HG03378 (cell line): ENCODE measurements around the gene IREB2.
"Not testable (repeated sequence)": the region's sequence is repeated elsewhere in the genome, so short reads cannot be mapped to it uniquely, and the experiment has no call there.

Experiments used
- ATAC-seq: cut with Tn5 transposase; IDR thresholded peaks from one replicate; pipeline ENCODE4 v1.9.1; 2021; ENCODE audit warnings: mild to moderate bottlenecking, moderate library complexity; ENCODE audit not compliant: unreplicated experiment

The IREB2 gene, protein sequence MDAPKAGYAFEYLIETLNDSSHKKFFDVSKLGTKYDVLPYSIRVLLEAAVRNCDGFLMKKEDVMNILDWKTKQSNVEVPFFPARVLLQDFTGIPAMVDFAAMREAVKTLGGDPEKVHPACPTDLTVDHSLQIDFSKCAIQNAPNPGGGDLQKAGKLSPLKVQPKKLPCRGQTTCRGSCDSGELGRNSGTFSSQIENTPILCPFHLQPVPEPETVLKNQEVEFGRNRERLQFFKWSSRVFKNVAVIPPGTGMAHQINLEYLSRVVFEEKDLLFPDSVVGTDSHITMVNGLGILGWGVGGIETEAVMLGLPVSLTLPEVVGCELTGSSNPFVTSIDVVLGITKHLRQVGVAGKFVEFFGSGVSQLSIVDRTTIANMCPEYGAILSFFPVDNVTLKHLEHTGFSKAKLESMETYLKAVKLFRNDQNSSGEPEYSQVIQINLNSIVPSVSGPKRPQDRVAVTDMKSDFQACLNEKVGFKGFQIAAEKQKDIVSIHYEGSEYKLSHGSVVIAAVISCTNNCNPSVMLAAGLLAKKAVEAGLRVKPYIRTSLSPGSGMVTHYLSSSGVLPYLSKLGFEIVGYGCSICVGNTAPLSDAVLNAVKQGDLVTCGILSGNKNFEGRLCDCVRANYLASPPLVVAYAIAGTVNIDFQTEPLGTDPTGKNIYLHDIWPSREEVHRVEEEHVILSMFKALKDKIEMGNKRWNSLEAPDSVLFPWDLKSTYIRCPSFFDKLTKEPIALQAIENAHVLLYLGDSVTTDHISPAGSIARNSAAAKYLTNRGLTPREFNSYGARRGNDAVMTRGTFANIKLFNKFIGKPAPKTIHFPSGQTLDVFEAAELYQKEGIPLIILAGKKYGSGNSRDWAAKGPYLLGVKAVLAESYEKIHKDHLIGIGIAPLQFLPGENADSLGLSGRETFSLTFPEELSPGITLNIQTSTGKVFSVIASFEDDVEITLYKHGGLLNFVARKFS

DNA sequence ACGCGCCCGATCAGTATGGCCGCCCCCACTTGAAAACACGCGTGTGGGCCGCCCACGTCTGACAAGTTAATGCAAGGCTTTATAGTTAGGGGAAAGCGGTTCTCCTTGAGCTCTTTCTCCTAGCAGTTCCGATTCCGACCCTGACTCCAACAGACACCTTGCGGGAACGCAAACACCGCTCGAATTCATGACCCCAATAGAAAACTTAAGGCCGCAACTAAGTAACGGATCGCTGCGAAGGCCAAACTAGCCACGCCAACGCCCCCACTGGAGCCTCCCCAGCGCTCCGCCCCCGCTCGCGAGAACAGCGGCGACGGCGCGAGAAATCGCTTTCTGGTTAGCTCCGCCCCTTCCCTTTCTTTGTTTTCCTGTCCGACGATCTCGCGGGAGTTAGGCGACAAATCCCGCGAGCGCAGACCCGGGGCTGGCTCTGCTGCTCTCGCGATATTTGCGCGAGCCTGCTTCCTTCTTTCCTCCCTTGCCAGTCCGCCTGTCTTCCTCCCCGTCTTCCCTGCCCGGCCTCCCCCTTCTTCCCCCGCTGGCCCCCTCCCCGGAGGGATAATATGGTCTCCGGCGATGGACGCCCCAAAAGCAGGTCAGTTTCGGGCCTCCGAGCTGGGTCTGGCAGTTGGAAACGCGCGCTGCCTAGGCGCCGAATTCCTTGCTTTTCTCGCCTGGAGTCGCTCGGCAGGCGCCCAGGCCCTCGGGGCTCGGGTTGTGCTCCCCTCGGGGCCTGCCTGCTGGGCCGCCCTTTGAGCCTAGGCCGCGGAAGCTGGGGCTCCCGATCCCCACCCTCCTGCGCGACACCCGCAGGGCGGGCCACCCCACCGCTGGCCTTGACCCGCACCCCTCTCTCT, at the start of gene IREB2:
IREB2 (plus strand) TSS at position 455 of the 857 bp plus-strand sequence; CDS start at position 577, 122 bp downstream.
- ATAC-seq, result peak; percentile 79

DNA sequence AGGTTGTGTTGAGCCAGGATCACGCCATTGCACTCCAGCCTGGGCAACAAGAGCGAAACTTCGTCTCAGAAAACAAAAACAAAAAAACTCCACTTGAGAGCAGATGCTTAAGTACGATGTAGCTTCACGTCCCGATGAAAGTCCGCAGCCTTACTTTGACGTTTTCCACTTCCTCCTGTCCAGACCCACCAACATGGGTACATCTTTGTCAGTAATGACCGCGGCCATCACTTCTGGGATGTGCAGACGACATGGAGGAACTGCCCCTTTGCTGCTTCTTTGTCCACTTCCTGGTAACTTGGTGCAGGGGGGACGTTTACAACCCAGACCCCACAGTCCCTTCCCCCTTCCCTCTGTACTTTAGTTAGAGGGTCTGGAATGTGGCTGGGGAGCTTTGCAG, 49.2 kb upstream of the IREB2 start:
- ATAC-seq, result no peak

DNA sequence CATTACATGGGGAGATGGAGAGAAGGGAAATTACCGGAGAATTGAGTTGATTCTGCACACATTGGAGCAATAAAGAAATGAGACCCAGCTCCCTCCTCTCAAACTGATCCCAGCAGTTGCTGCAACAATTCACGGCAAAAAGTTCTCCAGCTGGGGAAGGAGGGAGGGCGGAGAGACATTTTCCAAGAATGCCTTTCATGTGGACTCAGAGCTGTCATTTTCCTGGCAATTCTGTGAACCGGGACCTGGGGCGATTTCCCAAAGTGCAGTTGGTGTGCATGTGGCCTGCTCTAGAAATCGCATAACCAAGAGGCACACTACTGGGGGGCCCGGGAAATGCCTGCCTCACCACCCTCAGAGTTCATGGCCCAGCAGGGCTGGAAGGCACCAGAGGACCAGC, 48.7 kb upstream of the IREB2 start:
- ATAC-seq, result no peak

DNA sequence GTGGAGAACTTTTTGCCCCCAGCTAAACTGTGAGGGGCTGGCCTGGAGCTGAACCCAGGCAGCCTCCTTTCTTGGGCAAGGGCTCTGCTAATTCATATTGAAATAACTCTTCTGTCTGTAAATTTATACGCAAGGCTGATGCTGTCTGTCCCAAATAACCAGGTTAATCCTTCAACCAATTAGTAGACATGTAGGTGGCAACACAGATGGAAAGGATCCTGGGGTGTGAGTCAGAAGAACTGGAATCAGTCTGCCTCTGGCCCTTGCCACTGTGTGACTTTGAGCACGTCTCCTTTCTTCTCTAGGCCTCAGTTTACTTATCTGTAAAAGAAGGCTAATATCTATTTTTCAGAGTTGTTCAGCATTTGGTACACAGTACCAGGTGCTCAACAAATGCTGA, 48.3 kb upstream of the IREB2 start:
- no peak for ATAC-seq

DNA sequence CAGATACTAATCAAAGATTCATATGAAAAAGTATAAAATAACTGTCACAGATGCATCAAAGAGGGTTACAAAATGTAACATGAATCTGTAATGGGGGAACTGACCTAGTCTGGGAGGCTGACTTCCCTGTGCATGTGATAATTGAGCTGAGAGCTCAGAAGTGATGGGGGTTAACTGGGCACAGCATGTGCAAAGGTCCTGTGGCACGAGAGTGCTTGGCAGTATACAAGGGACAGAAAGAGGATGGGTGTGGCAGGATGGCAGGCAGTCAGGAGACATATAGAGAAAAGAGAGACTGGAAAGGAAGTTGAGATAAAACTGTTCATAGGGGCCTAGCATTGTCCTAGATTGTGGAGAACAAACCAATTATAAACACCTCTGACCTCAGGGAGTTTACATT, 47.8 kb upstream of the IREB2 start:
- no peak for ATAC-seq

DNA sequence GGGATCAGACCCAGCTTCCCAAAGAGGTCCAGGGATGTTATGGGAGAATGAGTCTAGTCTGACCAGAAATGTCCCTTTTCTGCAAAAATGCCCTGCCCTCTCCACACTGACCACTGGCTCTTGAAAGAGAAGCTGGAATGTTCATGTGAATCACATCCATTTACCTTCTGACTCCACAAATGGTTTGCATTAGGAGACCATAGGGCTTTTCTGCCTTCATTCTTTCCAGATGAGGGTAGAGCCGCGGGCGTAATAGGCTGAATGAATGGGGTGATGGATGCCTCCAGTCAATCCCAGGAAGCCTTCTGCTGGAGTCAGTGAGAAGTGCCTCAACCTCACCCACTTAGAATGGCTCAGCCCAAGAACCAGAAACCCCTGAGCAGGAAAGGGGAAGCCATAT, 47.2 kb upstream of the IREB2 start:
- ATAC-seq, result no peak

DNA sequence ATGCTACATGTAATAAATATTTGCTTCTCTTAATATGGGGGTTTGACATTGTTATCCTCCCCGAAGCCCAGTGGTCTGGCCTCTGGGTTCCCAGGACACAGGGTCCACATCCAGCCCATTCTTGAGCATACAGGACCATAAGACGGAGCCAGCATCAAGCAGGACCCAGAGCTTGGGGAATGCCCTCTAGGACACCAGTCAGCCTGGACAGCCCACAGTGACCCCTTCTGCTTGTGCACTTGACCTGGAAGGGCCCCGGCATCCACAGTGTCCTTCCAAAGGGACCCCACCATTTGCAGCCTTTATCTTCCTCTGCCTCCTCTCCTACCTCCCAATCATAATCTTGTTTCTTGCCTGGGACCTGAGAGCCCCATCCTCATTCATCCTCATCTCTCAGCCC, 46.2 kb upstream of the IREB2 start:
- ATAC-seq, result no peak

DNA sequence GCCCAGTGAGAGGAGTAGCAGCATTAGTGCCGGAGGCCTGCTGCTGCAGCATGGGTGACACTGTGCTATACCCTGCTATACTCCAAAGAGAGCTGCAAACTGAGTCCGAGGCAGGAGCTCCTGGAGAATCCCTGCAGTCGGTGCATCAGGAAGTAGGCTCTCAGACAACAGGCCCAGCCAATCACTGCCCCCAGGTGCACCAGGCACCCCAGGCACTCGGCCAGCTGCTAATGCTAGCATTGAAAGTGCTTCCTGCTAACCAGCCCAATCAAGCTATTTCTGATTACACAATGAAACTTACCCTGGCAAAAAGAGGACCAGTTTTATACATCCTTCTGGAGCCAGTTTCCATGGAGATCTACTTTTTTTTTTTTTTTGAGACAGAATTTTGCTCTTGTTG, 45.6 kb upstream of the IREB2 start:
- ATAC-seq, result no peak

DNA sequence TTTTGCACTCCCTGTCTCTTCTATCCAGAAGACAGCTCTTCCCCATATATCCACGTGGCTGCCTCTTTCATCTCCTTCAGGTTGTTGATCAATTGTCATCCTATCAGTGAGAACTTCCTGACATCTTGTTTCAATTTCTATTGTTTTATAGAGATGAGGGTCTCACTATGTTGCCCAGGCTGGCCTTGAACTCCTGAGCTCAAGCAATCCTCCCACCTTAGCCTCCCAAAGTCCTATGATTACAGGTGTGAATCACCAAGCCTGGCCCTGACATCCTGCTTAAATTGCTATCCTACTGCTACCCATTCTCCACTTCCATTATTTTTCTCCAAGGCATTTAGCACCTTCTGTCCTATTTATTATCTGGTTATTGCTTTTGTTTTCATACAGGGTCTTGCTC, 44.9 kb upstream of the IREB2 start:
- no peak for ATAC-seq

DNA sequence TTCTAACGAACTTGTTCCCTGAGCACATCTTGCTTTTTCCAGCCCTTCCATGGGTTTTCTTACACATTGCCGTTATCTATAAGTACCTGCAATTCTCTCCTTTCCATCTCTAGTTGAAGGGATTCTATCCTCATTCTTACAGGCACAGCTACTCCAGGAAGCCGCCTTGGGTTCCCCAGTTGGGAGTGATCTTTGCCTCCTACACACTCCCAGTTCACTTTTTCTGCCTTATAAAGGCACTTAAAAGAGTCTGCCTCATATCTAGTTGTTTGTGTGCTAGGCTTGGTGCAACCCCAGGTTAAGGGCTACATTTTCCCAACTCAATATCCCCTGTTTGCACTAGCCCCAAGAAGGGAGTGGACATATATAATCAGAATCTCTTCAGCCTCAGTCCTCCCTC, 44.0 kb upstream of the IREB2 start:
- ATAC-seq, result no peak

DNA sequence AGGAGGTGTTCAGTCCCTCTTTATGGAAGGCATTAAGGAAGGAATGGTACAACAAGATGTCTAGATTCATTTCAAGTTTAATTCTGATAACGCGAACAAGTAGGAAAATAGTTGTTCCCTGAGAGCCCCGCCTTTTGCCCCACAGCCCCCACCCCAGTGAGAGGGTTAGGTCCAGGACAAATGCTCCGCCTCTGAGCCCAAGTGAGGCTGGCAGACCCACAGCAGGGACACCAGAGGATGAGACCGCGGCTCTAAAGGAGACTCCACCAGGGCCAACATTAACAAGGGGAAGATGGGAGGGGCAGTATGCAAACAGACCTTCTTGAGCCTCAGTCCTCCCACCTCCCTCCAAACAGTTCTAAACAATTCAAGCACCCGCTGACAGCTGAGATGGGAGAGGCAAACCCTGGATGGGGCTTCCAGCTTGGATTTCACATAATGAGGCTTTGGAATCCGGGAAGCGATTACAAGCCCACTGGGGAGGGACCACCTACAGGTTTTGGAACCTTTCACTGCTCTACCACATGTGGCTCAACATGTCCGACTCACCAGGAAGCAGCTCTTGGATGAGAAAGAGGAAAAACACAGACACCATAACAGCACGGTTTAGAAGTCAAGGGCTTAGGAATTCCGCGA, 42.9 kb upstream of the IREB2 start:
- no peak for ATAC-seq

DNA sequence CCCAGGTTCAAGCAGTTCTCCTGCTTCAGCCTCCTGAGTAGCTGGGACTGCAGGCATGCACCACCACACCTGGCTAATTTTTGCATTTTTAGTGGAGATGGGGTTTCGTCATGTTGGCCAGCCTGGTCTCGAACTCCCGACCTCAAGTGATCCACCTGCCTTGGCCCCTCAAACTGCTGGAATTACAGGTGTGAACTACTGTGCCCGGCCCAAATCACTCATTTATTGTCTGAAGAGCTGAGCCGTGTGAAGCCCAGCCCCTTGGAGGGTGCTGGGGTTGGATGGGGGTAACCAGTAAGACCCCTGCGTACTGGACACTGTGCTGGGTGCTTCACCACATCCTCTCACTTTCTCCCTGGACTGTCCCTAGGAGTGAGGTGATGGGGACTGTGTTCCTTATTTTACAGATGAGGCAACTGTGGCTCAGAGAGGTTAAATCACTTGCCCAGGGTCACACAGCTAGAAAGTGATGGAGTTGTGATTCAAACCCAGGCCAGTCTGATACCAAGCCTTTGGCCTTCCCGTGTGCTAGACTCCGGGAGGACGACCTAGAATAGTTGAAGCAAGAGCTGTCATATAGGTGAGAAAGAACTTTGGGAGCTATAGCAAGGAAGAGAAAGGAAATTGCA, 41.7 kb upstream of the IREB2 start:
- ATAC-seq, result no peak

DNA sequence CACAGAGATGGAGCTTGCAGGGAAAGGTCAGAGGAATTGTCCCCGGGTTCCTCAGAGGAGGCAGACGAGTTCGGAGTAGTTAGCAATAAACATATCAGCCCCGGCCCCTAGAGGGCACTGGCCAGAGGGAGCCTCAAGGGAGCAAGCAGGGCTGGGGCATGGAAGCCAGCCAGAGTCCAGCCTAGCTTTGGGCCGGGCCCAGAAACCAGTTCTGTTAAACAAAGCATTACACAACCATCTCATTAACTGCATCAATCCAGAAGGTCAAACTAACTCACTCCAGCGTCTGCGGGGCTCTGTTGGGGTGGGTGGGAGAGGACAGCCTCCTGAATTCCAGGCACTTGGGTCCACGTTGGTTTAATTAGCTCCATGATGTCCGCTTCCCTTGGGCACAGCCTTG, 41.0 kb upstream of the IREB2 start:
- no peak for ATAC-seq

DNA sequence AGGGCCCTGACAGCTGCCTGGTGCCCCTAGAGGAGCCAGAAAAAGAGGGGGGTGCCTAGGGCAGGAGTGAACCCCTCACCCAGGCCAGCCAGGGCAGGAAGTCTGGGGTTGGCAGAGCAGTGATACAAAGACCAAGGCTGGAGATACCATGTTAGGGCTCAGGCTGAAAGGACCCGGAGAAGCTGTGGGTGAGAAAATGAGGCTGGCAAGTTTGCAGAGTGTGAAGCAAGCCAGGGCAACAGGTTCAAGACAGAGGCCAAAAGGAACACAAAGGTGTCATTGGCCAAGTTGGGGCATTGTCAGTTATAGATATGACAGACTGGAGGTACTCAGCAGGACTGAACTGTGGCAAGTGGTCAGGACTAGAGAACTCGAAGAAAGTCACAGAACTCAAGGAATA, 40.6 kb upstream of the IREB2 start:
- no peak for ATAC-seq

DNA sequence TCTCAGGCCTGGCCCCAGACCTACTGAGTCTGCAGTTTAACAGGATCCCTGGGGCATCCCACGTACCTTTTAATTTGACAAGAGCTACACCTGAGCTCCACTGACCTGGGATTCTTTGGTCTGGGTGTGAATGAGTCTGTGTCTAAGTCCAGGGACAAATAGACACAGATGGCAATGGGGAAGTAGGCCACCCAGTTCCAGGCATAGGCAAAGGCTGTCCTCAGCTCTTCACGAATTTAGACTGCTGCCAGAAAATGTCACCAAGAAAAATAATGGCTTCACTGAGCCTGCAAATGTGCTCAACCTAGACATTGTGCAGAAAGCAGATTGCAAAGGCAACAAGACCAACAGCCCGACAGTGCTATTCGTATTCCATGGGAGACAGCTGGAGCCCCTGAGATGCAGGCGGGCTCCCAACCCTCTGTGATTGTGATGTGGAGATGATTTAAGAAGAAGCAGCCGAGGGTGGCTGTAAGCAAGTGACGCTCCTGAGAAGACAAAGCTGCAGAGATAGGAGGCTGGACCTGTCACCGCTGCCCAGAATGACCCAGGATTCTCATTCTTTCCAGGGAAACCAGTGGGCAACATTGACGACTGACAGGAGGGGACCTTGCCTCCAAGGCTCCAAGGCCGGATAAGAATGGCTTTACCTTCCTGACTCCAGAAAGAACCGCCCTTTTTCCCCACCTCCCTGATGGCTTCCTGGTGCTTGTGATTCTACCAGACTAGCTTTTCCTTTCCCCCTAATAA, 39.8 kb upstream of the IREB2 start:
- ATAC-seq, result no peak

DNA sequence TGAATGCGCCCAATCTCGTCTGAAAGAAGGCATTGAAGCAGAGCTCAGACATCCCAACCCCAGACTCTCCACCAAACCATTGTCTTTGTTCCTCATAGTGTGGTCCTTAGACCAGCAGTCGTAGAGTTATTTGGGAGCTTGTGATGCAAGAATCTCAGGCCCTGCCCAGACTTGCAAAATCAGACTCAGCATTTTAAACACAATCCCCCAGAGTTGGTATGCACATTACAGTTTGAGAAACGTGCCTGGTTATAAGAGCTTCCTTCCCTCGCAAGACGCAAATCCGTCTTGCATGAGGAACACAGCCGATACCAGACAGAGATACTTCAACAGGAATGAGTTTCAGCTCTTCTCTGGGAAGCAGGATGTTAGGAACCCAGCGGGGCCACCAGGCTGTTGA, 38.9 kb upstream of the IREB2 start:
- no peak for ATAC-seq

DNA sequence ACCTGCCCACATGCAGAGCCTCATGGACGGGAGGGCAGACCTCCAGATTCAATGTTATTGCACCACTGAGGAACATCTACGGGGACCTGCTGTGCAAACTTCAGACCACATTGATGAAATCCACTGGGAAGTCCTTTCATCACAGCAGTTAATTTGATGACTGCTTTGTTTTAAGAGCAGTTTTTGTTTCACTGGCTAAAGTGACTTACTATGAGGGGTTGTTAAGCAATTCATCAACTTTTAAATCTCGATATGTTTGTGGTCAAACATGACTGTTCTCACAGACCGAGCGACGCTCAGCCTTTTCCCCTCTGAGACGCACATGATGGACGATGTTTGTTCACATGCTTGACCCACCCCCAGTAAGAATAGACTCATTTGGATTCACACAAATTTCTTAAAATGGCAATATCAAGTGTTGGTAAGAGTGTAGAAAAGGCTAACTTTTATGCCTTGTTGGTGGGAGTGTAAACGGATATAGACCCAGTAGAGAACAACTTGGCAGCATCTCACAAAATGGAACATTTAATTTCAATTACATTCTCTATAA, 35.9 kb upstream of the IREB2 start:
- ATAC-seq, result no peak

DNA sequence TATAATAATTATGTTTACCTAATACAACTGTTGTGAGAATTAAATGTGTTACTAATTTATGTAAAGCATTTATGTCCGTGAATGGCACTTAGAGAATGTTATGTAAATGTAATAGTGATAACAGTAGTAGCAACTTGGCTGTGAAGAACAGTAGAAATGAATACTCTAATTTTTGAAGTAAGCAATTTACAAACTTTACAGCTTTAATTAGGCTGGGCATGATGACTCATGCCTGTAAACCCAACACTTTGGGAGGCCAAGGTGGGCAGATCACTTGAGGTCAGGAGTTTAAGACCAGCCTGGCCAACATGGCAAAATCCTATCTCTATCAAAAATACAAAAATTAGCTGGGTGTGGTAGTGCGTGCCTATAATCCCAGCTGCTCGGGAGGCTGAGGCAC, 33.9 kb upstream of the IREB2 start:
- no peak for ATAC-seq

DNA sequence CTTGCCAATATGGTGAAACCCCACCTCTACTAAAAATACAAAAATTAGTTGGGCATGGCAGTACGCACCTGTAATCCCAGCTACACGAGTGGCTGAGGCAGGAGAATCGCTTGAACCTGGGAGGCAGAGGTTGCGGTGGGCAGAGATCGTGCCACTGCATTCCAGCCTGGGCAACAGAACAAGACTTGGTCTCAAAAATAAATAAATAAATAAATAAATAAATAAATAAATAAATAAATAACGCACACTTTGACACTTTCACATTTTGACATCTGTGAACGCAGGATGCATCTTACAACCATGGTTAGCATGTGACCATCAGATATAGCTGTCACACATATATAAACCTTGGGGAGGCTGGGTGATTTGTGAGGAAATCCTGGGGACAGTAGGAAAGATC, 33.2 kb upstream of the IREB2 start:
- ATAC-seq, result not testable (repeated sequence)
